ENCODE data around the gene GNA12.

The GNA12 gene

DNA sequence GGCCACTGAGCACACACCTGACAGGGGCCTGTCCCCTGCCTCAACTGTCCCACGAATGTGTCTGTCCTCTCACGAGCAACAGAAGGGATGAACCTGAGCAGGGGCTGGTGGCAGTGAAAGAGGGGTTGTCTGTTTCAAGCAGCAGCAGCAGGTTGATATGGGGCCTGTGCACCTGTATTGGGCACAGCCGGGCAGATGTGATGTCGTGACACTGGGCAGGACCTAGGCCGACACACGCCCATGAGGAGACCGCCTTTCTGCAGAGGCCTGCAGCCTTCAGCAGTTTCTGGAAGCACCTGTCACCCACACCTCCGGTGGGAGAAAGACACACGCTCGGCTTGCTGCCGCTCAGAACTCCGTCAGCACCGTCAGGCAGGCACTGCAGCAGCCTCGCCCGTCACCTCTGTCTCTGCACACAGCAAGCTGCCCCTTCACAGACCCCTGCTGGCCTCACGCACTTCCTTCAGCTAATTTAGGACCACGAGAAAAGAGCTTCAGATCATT, 107.6 kb downstream of the GNA12 start:
- H3K9me3 ChIP-seq (ENCODE audit: control insufficient read depth, insufficient read depth, low read length) = no peaks in the 10 kb centered on the region
- H3F3A ChIP-seq (ENCODE audit: control insufficient read depth, insufficient read depth) = peaks cover 4% of the 10 kb centered on the region; the same call in 1 of the 2 replicates
- peaks cover 40% of the 10 kb centered on the region for H3K4me1 ChIP-seq (ENCODE audit: control insufficient read depth, low read length)
- H3K36me3 ChIP-seq (ENCODE audit: control insufficient read depth, low read length) = no peaks in the 10 kb centered on the region
- 0 out of 2 replicates have a peak overlapping the region, but pooled peaks have one; percentile 16 for H3K27ac ChIP-seq (ENCODE audit: low read depth, low read length)
- H3K27me3 ChIP-seq (ENCODE audit: control insufficient read depth, low read length) = no peaks in the 10 kb centered on the region
- no peak overlapping the region for H3K4me3 ChIP-seq (ENCODE audit: low read length)
- TF ChIP-seq, protein P1, sequence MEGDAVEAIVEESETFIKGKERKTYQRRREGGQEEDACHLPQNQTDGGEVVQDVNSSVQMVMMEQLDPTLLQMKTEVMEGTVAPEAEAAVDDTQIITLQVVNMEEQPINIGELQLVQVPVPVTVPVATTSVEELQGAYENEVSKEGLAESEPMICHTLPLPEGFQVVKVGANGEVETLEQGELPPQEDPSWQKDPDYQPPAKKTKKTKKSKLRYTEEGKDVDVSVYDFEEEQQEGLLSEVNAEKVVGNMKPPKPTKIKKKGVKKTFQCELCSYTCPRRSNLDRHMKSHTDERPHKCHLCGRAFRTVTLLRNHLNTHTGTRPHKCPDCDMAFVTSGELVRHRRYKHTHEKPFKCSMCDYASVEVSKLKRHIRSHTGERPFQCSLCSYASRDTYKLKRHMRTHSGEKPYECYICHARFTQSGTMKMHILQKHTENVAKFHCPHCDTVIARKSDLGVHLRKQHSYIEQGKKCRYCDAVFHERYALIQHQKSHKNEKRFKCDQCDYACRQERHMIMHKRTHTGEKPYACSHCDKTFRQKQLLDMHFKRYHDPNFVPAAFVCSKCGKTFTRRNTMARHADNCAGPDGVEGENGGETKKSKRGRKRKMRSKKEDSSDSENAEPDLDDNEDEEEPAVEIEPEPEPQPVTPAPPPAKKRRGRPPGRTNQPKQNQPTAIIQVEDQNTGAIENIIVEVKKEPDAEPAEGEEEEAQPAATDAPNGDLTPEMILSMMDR (IDR thresholded peaks at IDR 0.05; ENCODE audit: low read depth, low read length, poor library complexity, severe bottlenecking) = no peak
- TF ChIP-seq EZH2phosphoT487 (IDR thresholded peaks at IDR 0.05; ENCODE audit: borderline replicate concordance, low read length) = no peak
- H3K79me2 ChIP-seq (ENCODE audit: control insufficient read depth, low read length) = 0 out of 2 replicates have a peak, but pooled peaks cover 3% of the 10 kb centered on the region
- H3K9me2 ChIP-seq (replicated peaks; ENCODE audit: control insufficient read depth, low read length) = no peaks in the 10 kb centered on the region
- peaks cover 3% of the 10 kb centered on the region; the same call in 1 of the 2 replicates for H4K20me1 ChIP-seq (ENCODE audit: control insufficient read depth, insufficient read depth, low read depth, low read length)
- peak overlapping the region; percentile 58 for H3K4me2 ChIP-seq (ENCODE audit: low read length)

DNA sequence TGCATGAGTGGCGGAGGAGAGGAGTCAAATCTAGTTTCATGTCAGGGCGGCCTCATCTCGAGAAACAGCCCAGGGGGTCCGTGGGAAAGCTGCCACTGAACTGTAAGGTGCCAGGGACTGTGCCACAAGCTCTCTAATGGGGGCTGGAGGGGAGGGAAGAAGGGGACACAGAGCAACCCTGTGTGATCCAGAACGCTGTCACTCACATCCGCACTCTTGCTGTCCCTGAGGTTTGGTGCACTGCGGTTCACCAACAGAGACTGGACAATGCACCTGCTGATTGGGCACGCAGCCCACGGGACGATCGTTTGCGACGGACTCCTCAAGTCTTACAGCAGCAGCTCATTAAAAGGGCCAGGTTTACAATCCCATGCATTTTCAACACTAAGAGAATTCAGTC, 108.4 kb downstream of the GNA12 start:
- no peak for TF ChIP-seq EZH2phosphoT487 (IDR thresholded peaks at IDR 0.05; ENCODE audit: borderline replicate concordance, low read length)
- TF ChIP-seq, protein P1 (IDR thresholded peaks at IDR 0.05; ENCODE audit: low read depth, low read length, poor library complexity, severe bottlenecking) = no peak
- Histone ChIP-seq H4K20me1 (ENCODE audit: control insufficient read depth, insufficient read depth, low read depth, low read length) (peaks cover 3% of the 10 kb centered on the region; the same call in 1 of the 2 replicates), H3K36me3 (ENCODE audit: control insufficient read depth, low read length) (peaks cover 5% of the 10 kb centered on the region; the same call in 1 of the 2 replicates), H3K4me2 (ENCODE audit: low read length) (peak overlapping the region; percentile 58), H3K79me2 (ENCODE audit: control insufficient read depth, low read length) (0 out of 2 replicates have a peak, but pooled peaks cover 3% of the 10 kb centered on the region), H3F3A (ENCODE audit: control insufficient read depth, insufficient read depth) (peaks cover 4% of the 10 kb centered on the region; the same call in 1 of the 2 replicates), H3K9me3 (ENCODE audit: control insufficient read depth, insufficient read depth, low read length) (no peaks in the 10 kb centered on the region), H3K4me1 (ENCODE audit: control insufficient read depth, low read length) (peaks cover 33% of the 10 kb centered on the region), H3K4me3 (ENCODE audit: low read length) (no peak overlapping the region), H3K9me2 (replicated peaks; ENCODE audit: control insufficient read depth, low read length) (no peaks in the 10 kb centered on the region), H3K27ac (ENCODE audit: low read depth, low read length) (no peak overlapping the region), H3K27me3 (ENCODE audit: control insufficient read depth, low read length) (no peaks in the 10 kb centered on the region)

DNA sequence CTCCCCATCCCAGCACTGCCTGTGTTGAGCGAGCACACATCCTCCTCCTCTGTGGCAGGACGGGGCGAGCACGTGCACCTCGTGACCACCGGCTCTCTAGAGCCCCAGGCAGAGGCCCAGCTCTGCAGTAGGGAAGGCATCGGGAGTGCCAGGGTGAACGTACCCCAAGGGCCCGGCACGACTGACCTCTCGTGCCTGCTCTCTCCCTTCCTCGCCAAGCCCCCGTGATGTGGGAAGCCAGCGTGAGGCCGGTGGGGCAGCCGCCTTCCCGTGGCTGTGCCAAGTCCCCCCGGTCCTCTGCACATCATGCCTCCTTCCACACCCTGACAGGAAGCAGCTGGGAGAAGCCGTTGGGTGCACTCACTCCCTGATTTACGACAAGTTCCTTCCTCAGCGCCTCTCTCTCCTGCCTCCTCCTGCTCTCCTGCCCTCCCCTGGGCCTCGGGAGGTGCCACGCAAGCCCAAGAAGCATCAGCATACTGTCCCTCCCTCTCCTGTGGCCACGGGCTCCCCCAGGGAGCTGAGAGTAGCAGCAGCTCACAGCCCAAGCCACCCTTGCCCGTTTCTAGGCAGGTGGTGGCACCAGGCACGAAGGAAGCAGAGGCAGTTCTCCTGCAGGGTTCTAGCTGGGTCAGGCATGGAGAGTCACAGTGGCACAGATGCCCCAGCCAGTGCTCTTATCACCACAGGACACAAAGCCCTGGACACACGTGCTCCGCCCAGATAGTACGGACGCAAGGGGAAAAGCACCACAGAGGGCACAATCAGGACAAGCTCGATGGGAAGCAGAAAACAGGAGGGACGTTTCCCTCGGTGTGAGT, 109.1 kb downstream of the GNA12 start:
- Histone ChIP-seq H3K9me3 (ENCODE audit: control insufficient read depth, insufficient read depth, low read length) (no peaks in the 10 kb centered on the region), H3F3A (ENCODE audit: control insufficient read depth, insufficient read depth) (peaks cover 4% of the 10 kb centered on the region; the same call in 1 of the 2 replicates), H3K4me3 (ENCODE audit: low read length) (peak overlapping the region; percentile 36), H3K4me1 (ENCODE audit: control insufficient read depth, low read length) (peaks cover 30% of the 10 kb centered on the region), H3K27ac (ENCODE audit: low read depth, low read length) (no peak overlapping the region), H4K20me1 (ENCODE audit: control insufficient read depth, insufficient read depth, low read depth, low read length) (peaks cover 3% of the 10 kb centered on the region; the same call in 1 of the 2 replicates), H3K9me2 (replicated peaks; ENCODE audit: control insufficient read depth, low read length) (no peaks in the 10 kb centered on the region), H3K27me3 (ENCODE audit: control insufficient read depth, low read length) (no peaks in the 10 kb centered on the region), H3K4me2 (ENCODE audit: low read length) (peak overlapping the region; percentile 58), H3K36me3 (ENCODE audit: control insufficient read depth, low read length) (peaks cover 5% of the 10 kb centered on the region; the same call in 1 of the 2 replicates), H3K79me2 (ENCODE audit: control insufficient read depth, low read length) (0 out of 2 replicates have a peak, but pooled peaks cover 3% of the 10 kb centered on the region)
- TF ChIP-seq, protein P1 (IDR thresholded peaks at IDR 0.05; ENCODE audit: low read depth, low read length, poor library complexity, severe bottlenecking) = no peak
- no peak for TF ChIP-seq EZH2phosphoT487 (IDR thresholded peaks at IDR 0.05; ENCODE audit: borderline replicate concordance, low read length)
